ENCODE measurements around the gene SLC12A8. TPM values are rescaled to one million over a fixed set of nuclear protein-coding genes. Genes with fewer than 3 reads are reported as not detected.

Gene SLC12A8
- polyA plus RNA-seq, 1 of the 3 experiments (the other 2 are of a cell fraction): 7.5 TPM

- TF ChIP-seq ZBTB33 (IDR thresholded peaks at IDR 0.05; ENCODE audit: borderline replicate concordance, low read depth) (no peak), REST (IDR thresholded peaks at IDR 0.05; ENCODE audit: low read depth, low read length) (no peak), POLR2AphosphoS5 (IDR thresholded peaks at IDR 0.05; ENCODE audit: low read depth, low read length) (no peak), IRF3 (IDR thresholded peaks at IDR 0.05; ENCODE audit: low read depth, low read length) (no peak), JUND (IDR thresholded peaks at IDR 0.05) (no peak)
- TF ChIP-seq, protein P1, sequence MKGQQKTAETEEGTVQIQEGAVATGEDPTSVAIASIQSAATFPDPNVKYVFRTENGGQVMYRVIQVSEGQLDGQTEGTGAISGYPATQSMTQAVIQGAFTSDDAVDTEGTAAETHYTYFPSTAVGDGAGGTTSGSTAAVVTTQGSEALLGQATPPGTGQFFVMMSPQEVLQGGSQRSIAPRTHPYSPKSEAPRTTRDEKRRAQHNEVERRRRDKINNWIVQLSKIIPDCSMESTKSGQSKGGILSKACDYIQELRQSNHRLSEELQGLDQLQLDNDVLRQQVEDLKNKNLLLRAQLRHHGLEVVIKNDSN (IDR thresholded peaks at IDR 0.05; ENCODE audit: borderline replicate concordance, low read depth): no peak
Observed at GRCh38 chr3:125156456-125156855, 56.1 kb downstream of the SLC12A8 start (continued).

DNA sequence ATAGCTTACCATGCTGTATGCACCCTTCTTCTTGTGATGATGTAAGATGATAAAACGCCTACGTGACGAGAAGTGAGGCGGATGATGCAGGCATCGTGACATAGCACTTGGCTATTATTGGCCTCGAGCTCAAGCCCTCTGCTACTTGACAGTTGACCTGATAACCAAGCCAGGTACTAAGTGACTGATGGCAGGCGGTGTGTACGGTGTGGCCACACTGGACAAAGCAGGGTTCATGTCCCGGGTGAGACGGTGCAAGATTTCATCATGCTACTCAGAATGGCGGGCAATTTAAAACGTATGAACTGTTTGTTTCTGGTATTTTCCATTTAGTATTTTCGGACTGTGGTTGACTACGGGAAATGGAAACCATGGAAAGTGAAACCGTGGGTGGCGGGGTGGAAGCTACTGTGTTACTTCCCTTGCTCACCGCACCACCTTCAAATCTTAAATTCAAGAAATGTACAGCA is 57.7 kb downstream of the SLC12A8 start:
- Histone ChIP-seq H3K4me3 (ENCODE audit: low read depth in 2 of 2, low read length in 1 of 2) (no peak overlapping the region), H3K9ac (no peak overlapping the region), H3K9me2 (no peaks in the 10 kb centered on the region), H3K4me2 (no peak overlapping the region), H3K27ac (ENCODE audit: low read depth in 2 of 2, low read length in 1 of 2) (no peak overlapping the region), H3F3A (replicated peaks; ENCODE audit: insufficient read depth) (no peaks in the 10 kb centered on the region), H3K79me2 (ENCODE audit: insufficient read depth) (no peaks in the 10 kb centered on the region), H3K36me3 (replicated peaks in 1 of 2; ENCODE audit: control insufficient read depth in 1 of 2, insufficient read depth in 2 of 2, low read length in 1 of 2) (no peaks in the 10 kb centered on the region), H3K4me1 (ENCODE audit: control insufficient read depth in 1 of 2, insufficient read depth in 2 of 2, low read depth in 1 of 2, low read length in 1 of 2) (peaks cover 3% of the 10 kb centered on the region in 2 experiments; a peak in 1 of 4 replicates), H2AFZ (ENCODE audit: low read depth) (no peak overlapping the region), H4K20me1 (ENCODE audit: insufficient read depth) (no peaks in the 10 kb centered on the region), H3K27me3 (ENCODE audit: insufficient read depth) (no peaks in the 10 kb centered on the region), H3K9me3 (no peaks in the 10 kb centered on the region)
- 96% methylated on average over 17 of the region's 17 CpGs for WGBS (ENCODE audit: low lambda C conversion rate)
- DNase-seq: no peak
- TF ChIP-seq TCF12 (IDR thresholded peaks at IDR 0.05) (no peak), RAD21 (IDR thresholded peaks at IDR 0.05; ENCODE audit: low read length) (no peak), IRF3 (IDR thresholded peaks at IDR 0.05; ENCODE audit: low read depth, low read length) (no peak), REST (IDR thresholded peaks at IDR 0.05; ENCODE audit: low read depth, low read length) (no peak)
- POLR2A ChIA-PET: no interaction called here
- CTCF ChIA-PET: interaction anchor here (0.6 to 1.6 kb wide), 2 partner anchors 159 to 241 kb away, joined by 3 to 5 read pairs; no protein-coding TSS in a partner anchor

Measured in SK-N-SH (cell line).